Suprapubic skin (tissue), 4 donors: ENCODE results near the gene MRM2.

Experiments used
- CTCF ChIP-seq, 2 donors: fragments of 200-600 bp in 1 of 2; fragments of 450-650 bp in 1 of 2; sonication (generic) in 1 of 2; IDR thresholded peaks; one replicate each; pipeline ENCODE4 v1.5.1; 2016 to 2019; ENCODE audit warnings: antibody characterized with exemption in 2 of 2, mild to moderate bottlenecking in 1 of 2, moderate library complexity in 1 of 2
- POLR2A ChIP-seq, 2 donors: fragments of 450-650 bp; IDR thresholded peaks; one replicate each; pipeline ENCODE4 v1.6.1; 2017; ENCODE audit warnings: antibody characterized with exemption in 2 of 2, mild to moderate bottlenecking in 2 of 2, moderate library complexity in 2 of 2
- POLR2AphosphoS5 ChIP-seq, 3 donors: sonication (generic); formaldehyde crosslinking; IDR thresholded peaks; one replicate each; pipeline ENCODE4 v1.6.1; 2017; ENCODE audit warnings: antibody characterized with exemption in 3 of 3

- TF ChIP-seq CTCF (IDR thresholded peaks at IDR 0.05) (no peak), POLR2A (IDR thresholded peaks at IDR 0.05) (no peak), POLR2AphosphoS5 (IDR thresholded peaks at IDR 0.05) (no peak)
These were observed 47.6 kb upstream of the MRM2 start for GRCh38 chr7:2289621-2290020.
